B cell (primary cell): ENCODE data around the gene ZNF333. TPM values are rescaled to one million over a fixed set of nuclear protein-coding genes. Genes with fewer than 3 reads are reported as not detected.

Experiments used
- ATAC-seq: fragments of 200-7000 bp; cut with Tn5 transposase; one replicate; pipeline ENCODE4 v1.10.0; 2021; ENCODE audit warnings: low read depth, mild to moderate bottlenecking, moderate number of reproducible peaks, moderate library complexity
- CTCF ChIA-PET: fragments of 350-600 bp; sonication (Branson Sonifier 250); formaldehyde crosslinking; loops from one replicate; lab custom pipeline; 2021; ENCODE audit warnings: antibody characterized with exemption, inconsistent platforms; lab: Charles Lee
- POLR2A ChIA-PET: fragments of 350-600 bp; sonication (Branson Sonifier 250); formaldehyde crosslinking; loops from one replicate; lab custom pipeline; 2021; ENCODE audit warnings: antibody characterized with exemption; lab: Charles Lee
- DNase-seq: peaks from one replicate; pipeline ENCODE4 v3.0.0; 2013
- H2AFZ ChIP-seq: 2 replicates; pipeline ENCODE4 v1.6.1; 2012; ENCODE audit warnings: mild to moderate bottlenecking, low read depth, low read length; ENCODE audit not compliant: insufficient read depth, poor library complexity, severe bottlenecking
- H3K27ac ChIP-seq, 2 donors: 1 replicate in 1 of 2; 2 replicates in 1 of 2; pipeline ENCODE4 v1.5.1; 2012 to 2013; ENCODE audit warnings: low read length in 2 of 2, mild to moderate bottlenecking in 2 of 2, moderate library complexity in 1 of 2
- H3K27me3 ChIP-seq, 4 experiments: fragments of 200-600 bp in 1 of 4; sonication (generic) in 1 of 4; replicated peaks in 1 of 4; 1 replicate in 2 of 4; 2 replicates in 2 of 4; pipeline versions ENCODE4 v1.6.1 to v1.7.0; 2013 to 2016; ENCODE audit warnings: low read length in 3 of 4, mild to moderate bottlenecking in 2 of 4, mixed read lengths in 1 of 4, moderate library complexity in 1 of 4; ENCODE audit not compliant: insufficient read depth in 4 of 4, control insufficient read depth in 3 of 4; ENCODE audit errors: control extremely low read depth in 1 of 4
- H3K36me3 ChIP-seq, 2 experiments: replicated peaks in 1 of 2; 1 replicate in 1 of 2; 2 replicates in 1 of 2; pipeline versions ENCODE4 v1.6.1 to v1.7.1; 2013; ENCODE audit warnings: low read length in 1 of 2; ENCODE audit not compliant: insufficient read depth in 2 of 2, control insufficient read depth in 1 of 2; ENCODE audit errors: control extremely low read depth in 1 of 2, extremely low read depth in 1 of 2
- H3K4me1 ChIP-seq, 2 donors: fragments of 200-600 bp in 1 of 2; sonication (generic) in 1 of 2; 1 replicate in 1 of 2; 2 replicates in 1 of 2; pipeline versions ENCODE4 v1.5.1 to v1.6.1; 2013 to 2017; ENCODE audit warnings: low read length in 2 of 2; ENCODE audit not compliant: control insufficient read depth in 2 of 2, insufficient read depth in 2 of 2
- H3K4me2 ChIP-seq: replicated peaks from 2 replicates; pipeline ENCODE3; 2012; ENCODE audit warnings: mild to moderate bottlenecking, low read depth, low read length; ENCODE audit not compliant: poor library complexity, severe bottlenecking
- H3K4me3 ChIP-seq, 5 experiments: fragments of 200-600 bp in 1 of 5; sonication (generic) in 1 of 5; 1 replicate in 3 of 5; 2 replicates in 2 of 5; pipeline versions ENCODE4 v1.5.1 to v1.7.0; 2011 to 2016; ENCODE audit warnings: low read length in 4 of 5, mild to moderate bottlenecking in 4 of 5, low read depth in 2 of 5, control low read depth in 1 of 5, moderate library complexity in 1 of 5; ENCODE audit not compliant: insufficient read depth in 1 of 5; ENCODE audit errors: control extremely low read depth in 1 of 5, extremely low read depth in 1 of 5
- H3K79me2 ChIP-seq: fragments of 200-600 bp; sonication (generic); one replicate; pipeline ENCODE4 v1.6.0; 2016; ENCODE audit warnings: low read length; ENCODE audit not compliant: control insufficient read depth, insufficient read depth
- H3K9ac ChIP-seq: fragments of 200-600 bp; sonication (generic); 2 replicates; pipeline ENCODE4 v1.6.1; 2017; ENCODE audit warnings: mild to moderate bottlenecking, low read length, moderate library complexity
- H3K9me3 ChIP-seq, 3 donors: one replicate each; pipeline versions ENCODE4 v1.6.1 to v1.7.1; 2013; ENCODE audit warnings: low read length in 2 of 3; ENCODE audit not compliant: control insufficient read depth in 2 of 3, insufficient read depth in 1 of 3; ENCODE audit errors: control extremely low read depth in 1 of 3
- H4K20me1 ChIP-seq: 2 replicates; pipeline ENCODE4 v1.6.0; 2012; ENCODE audit warnings: mild to moderate bottlenecking, low read length; ENCODE audit not compliant: insufficient read depth, control insufficient read depth, poor library complexity, severe bottlenecking
- H3K27ac Mint-ChIP-seq: one replicate; pipeline ENCODE4 v1.8.0; 2021; ENCODE audit warnings: mixed read lengths
- H3K27me3 Mint-ChIP-seq: one replicate; pipeline ENCODE4 v1.8.0; 2021; ENCODE audit warnings: mixed read lengths
- H3K4me1 Mint-ChIP-seq: one replicate; pipeline ENCODE4 v1.8.0; 2021; ENCODE audit warnings: mixed read lengths
- H3K4me3 Mint-ChIP-seq: one replicate; pipeline ENCODE4 v1.8.0; 2021; ENCODE audit warnings: mixed read lengths
- H3K9me3 Mint-ChIP-seq: one replicate; pipeline ENCODE4 v1.8.0; 2022; ENCODE audit warnings: mixed read lengths; ENCODE audit not compliant: insufficient read depth
- EZH2 ChIP-seq: IDR thresholded peaks from 2 replicates; pipeline ENCODE4 v1.6.1; 2012; ENCODE audit warnings: borderline replicate concordance, low read depth, mild to moderate bottlenecking, moderate library complexity, low read length; ENCODE audit not compliant: insufficient read depth, poor library complexity, severe bottlenecking
- WGBS: methylation state at CpG from one replicate; pipeline ENCODE4 v1.1.5; 2013; ENCODE audit warnings: missing lambda C conversion rate; ENCODE audit not compliant: insufficient coverage; 5-methylcytosine and 5-hydroxymethylcytosine counted together
- intact Hi-C: fragments of 100-400 bp; cut with micrococcal nuclease; formaldehyde crosslinking; loops from one replicate; pipeline ENCODE4 v1.10.0; 2022
- polyA plus RNA-seq: library from polyadenylated mRNA; depleted of rRNA; stranded (reverse); fragments of >200 nt; gene quantifications from 2 replicates; pipeline ENCODE4 v1.2.3, GENCODE V29; 2012
- total RNA-seq, 2 donors: library from RNA; stranded (reverse); fragments of 120-200 nt in 1 of 2; gene quantifications; 1 replicate in 1 of 2; 2 replicates in 1 of 2; pipeline versions ENCODE4 v1.2.3 to v1.2.4, GENCODE V29; 2013 to 2022
- TF ChIP-seq, protein P1 (sequence below): fragments of 200-600 bp; IDR thresholded peaks from one replicate; pipeline ENCODE4 v1.8.0; 2022; ENCODE audit warnings: antibody characterized with exemption, mild to moderate bottlenecking

ZNF333 gene
- total and polyA plus RNA-seq, 2 donors (not counting 1 experiment from before 2014, with no cell fraction given): 23.2 to 36.9 TPM

DNA sequence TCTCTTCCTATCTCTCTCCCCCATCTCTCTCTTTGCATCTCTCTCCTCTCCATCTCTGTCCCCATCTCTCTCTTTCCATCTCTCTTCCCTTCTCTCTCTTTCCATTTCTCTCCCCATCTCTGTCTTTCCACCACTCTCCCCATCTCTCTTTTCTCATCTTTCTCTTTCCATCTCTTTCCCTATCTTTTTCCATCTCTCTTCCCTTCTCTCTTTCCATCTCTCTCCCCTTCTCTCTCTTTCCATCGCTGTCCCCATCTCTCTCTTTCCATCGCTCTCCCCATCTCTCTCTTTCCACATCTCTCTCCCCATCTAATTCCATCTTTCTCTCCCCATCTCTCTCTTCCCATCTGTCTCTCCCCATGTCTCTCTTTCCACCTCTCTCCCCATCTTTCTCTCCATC is 39.7 kb upstream of the ZNF333 start:
- TF ChIP-seq, protein P1, sequence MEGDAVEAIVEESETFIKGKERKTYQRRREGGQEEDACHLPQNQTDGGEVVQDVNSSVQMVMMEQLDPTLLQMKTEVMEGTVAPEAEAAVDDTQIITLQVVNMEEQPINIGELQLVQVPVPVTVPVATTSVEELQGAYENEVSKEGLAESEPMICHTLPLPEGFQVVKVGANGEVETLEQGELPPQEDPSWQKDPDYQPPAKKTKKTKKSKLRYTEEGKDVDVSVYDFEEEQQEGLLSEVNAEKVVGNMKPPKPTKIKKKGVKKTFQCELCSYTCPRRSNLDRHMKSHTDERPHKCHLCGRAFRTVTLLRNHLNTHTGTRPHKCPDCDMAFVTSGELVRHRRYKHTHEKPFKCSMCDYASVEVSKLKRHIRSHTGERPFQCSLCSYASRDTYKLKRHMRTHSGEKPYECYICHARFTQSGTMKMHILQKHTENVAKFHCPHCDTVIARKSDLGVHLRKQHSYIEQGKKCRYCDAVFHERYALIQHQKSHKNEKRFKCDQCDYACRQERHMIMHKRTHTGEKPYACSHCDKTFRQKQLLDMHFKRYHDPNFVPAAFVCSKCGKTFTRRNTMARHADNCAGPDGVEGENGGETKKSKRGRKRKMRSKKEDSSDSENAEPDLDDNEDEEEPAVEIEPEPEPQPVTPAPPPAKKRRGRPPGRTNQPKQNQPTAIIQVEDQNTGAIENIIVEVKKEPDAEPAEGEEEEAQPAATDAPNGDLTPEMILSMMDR: no peak
- TF ChIP-seq EZH2: no peak
- no peaks in the 10 kb centered on the region for H3K9me3 Mint-ChIP-seq
- Histone ChIP-seq H3K27ac (no peak overlapping the region), H3K79me2 (no peaks in the 10 kb centered on the region), H4K20me1 (no peaks in the 10 kb centered on the region), H3K9ac (no peak overlapping the region), H3K4me1 (no peaks in the 10 kb centered on the region), H3K27me3 (no peaks in the 10 kb centered on the region), H3K9me3 (peaks cover 0 to 3% (median 0%) of the 10 kb centered on the region in 3 donors), H3K4me3 (no peak overlapping the region), H3K4me2 (no peak overlapping the region), H3K36me3 (no peaks in the 10 kb centered on the region), H2AFZ (no peak overlapping the region)
- H3K27ac Mint-ChIP-seq: no peak overlapping the region
- WGBS: 79% methylated on average over 2 of the region's 2 CpGs
- ATAC-seq (no peak), DNase-seq (no peak)
- H3K27me3 Mint-ChIP-seq: peaks cover 5% of the 10 kb centered on the region
- H3K4me1 Mint-ChIP-seq: peaks cover 5% of the 10 kb centered on the region
- no peak overlapping the region for H3K4me3 Mint-ChIP-seq
- ChIA-PET POLR2A (no interaction called here), CTCF (no interaction called here)
- intact Hi-C loops: no loop called here

DNA sequence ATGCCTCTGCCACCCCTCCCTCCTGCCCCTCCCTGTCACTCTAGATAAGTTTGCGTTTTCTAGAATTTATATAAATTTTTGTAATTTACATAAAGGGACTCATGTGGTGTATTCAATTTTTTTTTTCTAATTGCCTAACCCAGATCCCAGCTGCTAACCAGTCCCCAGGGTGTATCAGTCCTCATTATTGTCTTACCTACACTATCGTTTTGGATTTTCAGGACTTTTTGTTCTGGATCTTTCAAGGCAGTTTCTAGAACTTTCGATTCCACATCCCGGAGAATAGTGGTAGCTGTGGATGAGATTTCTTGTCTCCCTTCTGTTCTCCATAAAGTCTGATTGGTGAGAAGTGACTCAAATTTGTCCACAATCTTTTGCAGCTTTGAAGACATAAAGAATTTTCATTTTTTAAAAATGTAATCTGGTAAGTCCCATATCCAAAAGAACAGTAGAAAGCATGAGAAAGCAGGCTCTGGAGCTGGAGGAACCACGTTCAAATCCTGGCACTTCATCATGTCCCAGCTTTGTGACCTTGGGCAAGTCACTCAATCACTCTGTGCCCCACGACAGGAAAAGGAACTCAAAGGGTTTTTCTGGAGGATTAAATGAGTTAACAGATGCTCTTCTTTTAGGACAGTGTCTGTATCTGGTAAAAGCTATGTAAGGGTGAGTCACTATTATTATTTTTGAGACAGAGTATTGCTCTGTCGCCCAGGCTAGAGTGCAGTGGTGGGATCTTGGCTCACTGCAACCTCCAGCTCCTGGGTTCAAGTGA is 34.9 kb upstream of the ZNF333 start:
- no peaks in the 10 kb centered on the region for H3K4me1 Mint-ChIP-seq
- Histone ChIP-seq H3K27ac (no peak overlapping the region), H2AFZ (no peak overlapping the region), H3K79me2 (no peaks in the 10 kb centered on the region), H3K9me3 (no peaks in the 10 kb centered on the region), H3K27me3 (no peaks in the 10 kb centered on the region), H3K9ac (no peak overlapping the region), H4K20me1 (no peaks in the 10 kb centered on the region), H3K4me3 (no peak overlapping the region), H3K4me1 (no peaks in the 10 kb centered on the region), H3K36me3 (no peaks in the 10 kb centered on the region), H3K4me2 (no peak overlapping the region)
- peaks cover 5% of the 10 kb centered on the region for H3K27me3 Mint-ChIP-seq
- ChIA-PET POLR2A (no interaction called here), CTCF (interaction anchor here (0.6 kb wide), 1 partner anchor 98 kb away, joined by 3 read pairs; no protein-coding TSS in a partner anchor)
- DNase-seq (no peak), ATAC-seq (no peak)
- WGBS: 88% methylated on average over 2 of the region's 7 CpGs
- no peaks in the 10 kb centered on the region for H3K9me3 Mint-ChIP-seq
- no peak overlapping the region for H3K4me3 Mint-ChIP-seq
- no peak overlapping the region for H3K27ac Mint-ChIP-seq
- intact Hi-C loops: no loop called here
- TF ChIP-seq EZH2: no peak
- TF ChIP-seq, protein P1: no peak
